ENCODE results near the gene PDE4B. TPM values are rescaled to one million over a fixed set of nuclear protein-coding genes. Genes with fewer than 3 reads are reported as not detected.

Gene PDE4B
- total RNA-seq, 2 donors from 2014 or later, result 23.6 to 53.9 TPM

- H3K36me3 Mint-ChIP-seq (ENCODE audit: insufficient read depth in 2 of 2), result no peaks in the 10 kb centered on the region
- ATAC-seq (replicated peaks in 1 of 2) (no peak), DNase-seq (no peak)
- H3K27me3 Mint-ChIP-seq (ENCODE audit: low read depth), result no peaks in the 10 kb centered on the region
- peak overlapping the region in 1 of 2 donors; percentile 28 for H3K4me3 Mint-ChIP-seq
- peaks cover 37% of the 10 kb centered on the region for H3K4me1 Mint-ChIP-seq (ENCODE audit: low read depth)
- no peaks in the 10 kb centered on the region for H3K9me3 Mint-ChIP-seq
- no peak overlapping the region for H3K27ac Mint-ChIP-seq
Observed at GRCh38 chr1:66302184-66302742, 509.6 kb downstream of the PDE4B start.

GRCh38 chr1:66302815-66303214 is 510.1 kb downstream of the PDE4B start:
- Mint-ChIP-seq H3K27me3 (ENCODE audit: low read depth) (no peaks in the 10 kb centered on the region), H3K27ac (no peak overlapping the region), H3K4me1 (ENCODE audit: low read depth) (peaks cover 37% of the 10 kb centered on the region), H3K36me3 (ENCODE audit: insufficient read depth in 2 of 2) (no peaks in the 10 kb centered on the region), H3K4me3 (peak overlapping the region in 1 of 2 donors; percentile 5), H3K9me3 (no peaks in the 10 kb centered on the region)
- ATAC-seq (replicated peaks in 1 of 2) (no peak), DNase-seq (no peak)

- peak overlapping the region; percentile 17 for H3K27ac Mint-ChIP-seq
Observed at GRCh38 chr1:66303646-66304045, 511.0 kb downstream of the PDE4B start.

GRCh38 chr1:66304128-66304527 is 511.4 kb downstream of the PDE4B start:
- no peaks in the 10 kb centered on the region for H3K27me3 Mint-ChIP-seq (ENCODE audit: low read depth)

More at GRCh38 chr1:66303646-66304045, 511.0 kb downstream of the PDE4B start:
- Mint-ChIP-seq H3K36me3 (ENCODE audit: insufficient read depth in 2 of 2) (no peaks in the 10 kb centered on the region), H3K4me3 (no peak overlapping the region), H3K4me1 (ENCODE audit: low read depth) (peaks cover 30% of the 10 kb centered on the region), H3K9me3 (no peaks in the 10 kb centered on the region), H3K27me3 (ENCODE audit: low read depth) (no peaks in the 10 kb centered on the region)
- DNase-seq, result no peak
- ATAC-seq (replicated peaks in 1 of 2), result no peak

GRCh38 chr1:66305927-66306326 is 513.2 kb downstream of the PDE4B start:
- Mint-ChIP-seq H3K36me3 (ENCODE audit: insufficient read depth in 2 of 2) (no peaks in the 10 kb centered on the region), H3K4me1 (ENCODE audit: low read depth) (peaks cover 21% of the 10 kb centered on the region), H3K27ac (no peak overlapping the region), H3K9me3 (no peaks in the 10 kb centered on the region), H3K27me3 (ENCODE audit: low read depth) (no peaks in the 10 kb centered on the region), H3K4me3 (no peak overlapping the region)
- ATAC-seq (replicated peaks in 1 of 2), result no peak
- DNase-seq, result no peak

More at GRCh38 chr1:66304128-66304527, 511.4 kb downstream of the PDE4B start:
- Mint-ChIP-seq H3K27ac (no peak overlapping the region), H3K4me1 (ENCODE audit: low read depth) (peaks cover 30% of the 10 kb centered on the region), H3K4me3 (no peak overlapping the region), H3K9me3 (no peaks in the 10 kb centered on the region), H3K36me3 (ENCODE audit: insufficient read depth in 2 of 2) (no peaks in the 10 kb centered on the region)
- ATAC-seq (replicated peaks in 1 of 2) (no peak), DNase-seq (no peak)

- no peak overlapping the region for H3K4me3 Mint-ChIP-seq
- DNase-seq (no peak), ATAC-seq (replicated peaks in 1 of 2) (no peak)
- no peaks in the 10 kb centered on the region for H3K9me3 Mint-ChIP-seq
- no peaks in the 10 kb centered on the region for H3K4me1 Mint-ChIP-seq (ENCODE audit: low read depth)
- H3K27ac Mint-ChIP-seq, result no peak overlapping the region
- H3K27me3 Mint-ChIP-seq (ENCODE audit: low read depth), result no peaks in the 10 kb centered on the region
- H3K36me3 Mint-ChIP-seq (ENCODE audit: insufficient read depth in 2 of 2), result no peaks in the 10 kb centered on the region
Observed at GRCh38 chr1:66309006-66309741, 516.5 kb downstream of the PDE4B start.

- no peaks in the 10 kb centered on the region for H3K4me1 Mint-ChIP-seq (ENCODE audit: low read depth)
- DNase-seq (no peak), ATAC-seq (replicated peaks in 1 of 2) (no peak)
- H3K36me3 Mint-ChIP-seq (ENCODE audit: insufficient read depth in 2 of 2), result peaks cover 3 to 4% of the 10 kb centered on the region in 2 donors
- H3K27me3 Mint-ChIP-seq (ENCODE audit: low read depth), result no peaks in the 10 kb centered on the region
- no peak overlapping the region for H3K4me3 Mint-ChIP-seq
- peaks cover 4% of the 10 kb centered on the region in 2 donors for H3K9me3 Mint-ChIP-seq
- no peak overlapping the region for H3K27ac Mint-ChIP-seq
Observed at GRCh38 chr1:66311092-66311491, 518.4 kb downstream of the PDE4B start.

- Mint-ChIP-seq H3K4me1 (ENCODE audit: low read depth) (peaks cover 3% of the 10 kb centered on the region), H3K36me3 (ENCODE audit: insufficient read depth in 2 of 2) (peaks cover 3 to 4% of the 10 kb centered on the region in 2 donors), H3K27me3 (ENCODE audit: low read depth) (no peaks in the 10 kb centered on the region), H3K9me3 (peaks cover 4% of the 10 kb centered on the region in 2 donors), H3K27ac (no peak overlapping the region), H3K4me3 (no peak overlapping the region)
- DNase-seq (no peak), ATAC-seq (replicated peaks in 1 of 2) (no peak)
Observed at GRCh38 chr1:66311628-66312027, 518.9 kb downstream of the PDE4B start.

GRCh38 chr1:66312271-66312990 is 519.7 kb downstream of the PDE4B start:
- Mint-ChIP-seq H3K36me3 (ENCODE audit: insufficient read depth in 2 of 2) (peaks cover 3 to 4% of the 10 kb centered on the region in 2 donors), H3K4me3 (no peak overlapping the region), H3K4me1 (ENCODE audit: low read depth) (peaks cover 10% of the 10 kb centered on the region), H3K27ac (no peak overlapping the region), H3K27me3 (ENCODE audit: low read depth) (no peaks in the 10 kb centered on the region), H3K9me3 (peaks cover 4% of the 10 kb centered on the region in 2 donors)
- no peak for ATAC-seq (replicated peaks in 1 of 2)
- DNase-seq, result no peak

GRCh38 chr1:66313429-66313828 is 520.7 kb downstream of the PDE4B start:
- Mint-ChIP-seq H3K27ac (no peak overlapping the region), H3K4me3 (no peak overlapping the region), H3K27me3 (ENCODE audit: low read depth) (no peaks in the 10 kb centered on the region), H3K4me1 (ENCODE audit: low read depth) (peaks cover 10% of the 10 kb centered on the region), H3K36me3 (ENCODE audit: insufficient read depth in 2 of 2) (peaks cover 3 to 4% of the 10 kb centered on the region in 2 donors), H3K9me3 (peaks cover 4% of the 10 kb centered on the region in 2 donors)
- ATAC-seq (replicated peaks in 1 of 2), result no peak
- DNase-seq, result no peak

- no peak overlapping the region for H3K27ac Mint-ChIP-seq
- ATAC-seq (replicated peaks in 1 of 2), result no peak
- H3K36me3 Mint-ChIP-seq (ENCODE audit: insufficient read depth in 2 of 2), result peaks cover 3 to 4% of the 10 kb centered on the region in 2 donors
- H3K4me3 Mint-ChIP-seq, result no peak overlapping the region
- H3K9me3 Mint-ChIP-seq, result peaks cover 4 to 6% of the 10 kb centered on the region in 2 donors
- H3K27me3 Mint-ChIP-seq (ENCODE audit: low read depth), result no peaks in the 10 kb centered on the region
- H3K4me1 Mint-ChIP-seq (ENCODE audit: low read depth), result peaks cover 10% of the 10 kb centered on the region
- no peak for DNase-seq
Observed at GRCh38 chr1:66315671-66316070, 523.0 kb downstream of the PDE4B start.

GRCh38 chr1:66316464-66317247 is 524.0 kb downstream of the PDE4B start:
- Mint-ChIP-seq H3K27me3 (ENCODE audit: low read depth) (no peaks in the 10 kb centered on the region), H3K27ac (no peak overlapping the region), H3K9me3 (peaks cover 4 to 6% of the 10 kb centered on the region in 2 donors), H3K36me3 (ENCODE audit: insufficient read depth in 2 of 2) (peaks cover 3 to 4% of the 10 kb centered on the region in 2 donors), H3K4me1 (ENCODE audit: low read depth) (peaks cover 10% of the 10 kb centered on the region), H3K4me3 (no peak overlapping the region)
- ATAC-seq (replicated peaks in 1 of 2) (peak; percentile 35 to 39), DNase-seq (no peak)

GRCh38 chr1:66317248-66317515 is 524.5 kb downstream of the PDE4B start:
- H3K4me3 Mint-ChIP-seq, result no peak overlapping the region

More at GRCh38 chr1:66317248-66317515, 524.5 kb downstream of the PDE4B start:
- peak overlapping the region; percentile 72 for H3K27ac Mint-ChIP-seq
- H3K9me3 Mint-ChIP-seq, result peaks cover 4 to 6% of the 10 kb centered on the region in 2 donors
- ATAC-seq (replicated peaks in 1 of 2) (peak; percentile 25 to 40), DNase-seq (no peak)
- H3K36me3 Mint-ChIP-seq (ENCODE audit: insufficient read depth in 2 of 2), result peaks cover 3 to 4% of the 10 kb centered on the region in 2 donors
- H3K4me1 Mint-ChIP-seq (ENCODE audit: low read depth), result peaks cover 10% of the 10 kb centered on the region
- H3K27me3 Mint-ChIP-seq (ENCODE audit: low read depth), result no peaks in the 10 kb centered on the region

All from activated T-cell treated with anti-CD3 and anti-CD28 coated beads, Interleukin-2, amount 50 U/mL, for 72 hours (primary cell).